K562 (cell line): ENCODE data around the gene RUNX1. TPM values are rescaled to one million over a fixed set of nuclear protein-coding genes. Genes with fewer than 3 reads are reported as not detected.

Experiments
- KLF13 ChIP-seq: fragments of 450-650 bp; IDR thresholded peaks from 2 replicates; pipeline ENCODE4 v1.6.1; 2016; ENCODE audit warnings: missing genetic modification characterization, low read depth, mild to moderate bottlenecking, missing compliant biosample characterization, moderate library complexity, borderline replicate concordance
- MED1 ChIP-seq: sonication (generic); formaldehyde crosslinking; IDR thresholded peaks from 2 replicates; pipeline ENCODE4 v1.8.1; 2023; ENCODE audit warnings: missing genetic modification reagents, borderline replicate concordance
- NR2C1 ChIP-seq, 2 experiments: fragments of 450-650 bp; IDR thresholded peaks; 2 replicates each; pipeline ENCODE4 v1.6.1; 2017; ENCODE audit warnings: mild to moderate bottlenecking in 2 of 2, antibody characterized with exemption in 1 of 2, inconsistent platforms in 1 of 2, missing compliant biosample characterization in 1 of 2, missing genetic modification characterization in 1 of 2
- SIN3A ChIP-seq, 2 experiments: fragments of 150-350 bp in 1 of 2; IDR thresholded peaks; 2 replicates each; pipeline ENCODE4 v1.6.1; 2011 to 2016; ENCODE audit warnings: borderline replicate concordance in 2 of 2, low read depth in 2 of 2, low read length in 2 of 2, mild to moderate bottlenecking in 2 of 2, moderate library complexity in 2 of 2; ENCODE audit not compliant: control insufficient read depth in 1 of 2
- SRSF1 ChIP-seq: fragments of 200-400 bp; formaldehyde crosslinking; IDR thresholded peaks from 2 replicates; pipeline ENCODE4 v1.6.1; 2017; ENCODE audit warnings: mild to moderate bottlenecking, low read depth, low read length, moderate library complexity
- U2AF1 ChIP-seq: fragments of 200-400 bp; formaldehyde crosslinking; optimal IDR thresholded peaks from 2 replicates; pipeline ENCODE3; 2017; ENCODE audit warnings: mild to moderate bottlenecking, low read depth, low read length, moderate library complexity
- XRCC4 ChIP-seq: IDR thresholded peaks from one replicate; pipeline ENCODE4 v1.6.1; 2011; ENCODE audit not compliant: insufficient read depth, insufficient read length; ENCODE audit errors: extremely low read depth
- polyA plus RNA-seq, 8 experiments: library from polyadenylated mRNA; depleted of rRNA in 4 of 8; stranded (reverse) in 5 of 8; unstranded in 3 of 8; fragments of >200 nt; fragmentation: Nextera tagmentation in 2 of 8; fragmentation: Illumina TruSeq in 1 of 8; extraction: Ambion mirVana in 2 of 8; extraction: Trizol in 1 of 8; gene quantifications; 2 replicates each; pipeline versions ENCODE4 v1.2.1 to v1.2.3, GENCODE V29; 2011 to 2014; ENCODE audit warnings: inconsistent platforms in 1 of 8, missing spikeins in 1 of 8
- total RNA-seq, 7 experiments: library from RNA; depleted of rRNA in 6 of 7; stranded (reverse); fragments of >200 nt in 6 of 7; fragmentation: Illumina TruSeq in 2 of 7; extraction: Trizol in 2 of 7; gene quantifications; 2 replicates each; pipeline versions ENCODE4 v1.2.1 to v1.2.3, GENCODE V29; 2011 to 2021; ENCODE audit warnings: low replicate concordance in 1 of 7
- TF ChIP-seq, protein P1 (sequence below), 2 experiments: fragments of 150-350 bp in 1 of 2; IDR thresholded peaks; 2 replicates each; pipeline ENCODE4 v1.6.1; 2012 to 2016; ENCODE audit warnings: low read depth in 2 of 2, low read length in 2 of 2, mild to moderate bottlenecking in 1 of 2, moderate library complexity in 1 of 2
- TF ChIP-seq, protein P2 (sequence below), 2 experiments: fragments of 450-650 bp in 1 of 2; sonication (generic) in 1 of 2; formaldehyde crosslinking; conservative IDR thresholded peaks; 2 replicates each; pipeline versions ENCODE4 v1.4.0 to v1.8.1; 2020 to 2022; ENCODE audit warnings: mild to moderate bottlenecking in 1 of 2, missing genetic modification reagents in 1 of 2
- TF ChIP-seq, protein P3 (sequence below): fragments of 250-450 bp; sonication (Bioruptor Pico); IDR thresholded peaks from 2 replicates; pipeline ENCODE4 v1.4.0; 2020; ENCODE audit warnings: mild to moderate bottlenecking

RUNX1 gene
- total and polyA plus RNA-seq, 9 of the 15 experiments (the other 6 are each of a cell fraction or from before 2014, with no cell fraction given): 2.2 to 68.6 (median 17.8) TPM

DNA sequence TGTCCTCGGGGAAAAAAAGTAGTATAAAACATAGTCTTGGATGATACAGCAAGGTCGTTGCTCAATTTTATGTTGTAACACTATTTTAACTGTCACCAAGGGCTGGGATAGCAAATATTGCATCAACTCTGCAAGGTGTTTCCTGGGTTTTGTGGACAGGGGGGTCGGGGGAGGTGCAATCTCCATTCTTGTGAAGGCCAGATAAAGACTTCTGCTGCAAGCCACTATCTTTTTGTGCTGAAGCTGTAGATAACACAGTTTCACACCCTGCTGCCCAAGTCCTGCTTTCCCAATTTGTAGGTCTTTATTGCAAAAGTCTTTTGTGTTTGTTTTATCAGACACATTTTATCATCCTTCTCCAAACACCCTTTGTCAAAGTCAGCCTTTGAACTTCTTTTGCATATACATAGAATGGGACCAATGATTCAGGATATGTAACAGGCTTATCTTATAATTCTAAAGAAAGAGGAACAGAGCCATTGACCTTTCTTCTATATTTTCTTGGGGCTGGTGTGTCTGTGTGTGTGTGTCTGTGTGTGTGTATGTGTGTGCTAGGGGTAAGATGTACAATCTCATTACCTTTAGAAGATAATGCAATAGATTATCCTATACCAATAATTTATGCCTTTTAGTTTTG is 140.6 kb downstream of the RUNX1 start (continued):
- TF ChIP-seq, protein P1, sequence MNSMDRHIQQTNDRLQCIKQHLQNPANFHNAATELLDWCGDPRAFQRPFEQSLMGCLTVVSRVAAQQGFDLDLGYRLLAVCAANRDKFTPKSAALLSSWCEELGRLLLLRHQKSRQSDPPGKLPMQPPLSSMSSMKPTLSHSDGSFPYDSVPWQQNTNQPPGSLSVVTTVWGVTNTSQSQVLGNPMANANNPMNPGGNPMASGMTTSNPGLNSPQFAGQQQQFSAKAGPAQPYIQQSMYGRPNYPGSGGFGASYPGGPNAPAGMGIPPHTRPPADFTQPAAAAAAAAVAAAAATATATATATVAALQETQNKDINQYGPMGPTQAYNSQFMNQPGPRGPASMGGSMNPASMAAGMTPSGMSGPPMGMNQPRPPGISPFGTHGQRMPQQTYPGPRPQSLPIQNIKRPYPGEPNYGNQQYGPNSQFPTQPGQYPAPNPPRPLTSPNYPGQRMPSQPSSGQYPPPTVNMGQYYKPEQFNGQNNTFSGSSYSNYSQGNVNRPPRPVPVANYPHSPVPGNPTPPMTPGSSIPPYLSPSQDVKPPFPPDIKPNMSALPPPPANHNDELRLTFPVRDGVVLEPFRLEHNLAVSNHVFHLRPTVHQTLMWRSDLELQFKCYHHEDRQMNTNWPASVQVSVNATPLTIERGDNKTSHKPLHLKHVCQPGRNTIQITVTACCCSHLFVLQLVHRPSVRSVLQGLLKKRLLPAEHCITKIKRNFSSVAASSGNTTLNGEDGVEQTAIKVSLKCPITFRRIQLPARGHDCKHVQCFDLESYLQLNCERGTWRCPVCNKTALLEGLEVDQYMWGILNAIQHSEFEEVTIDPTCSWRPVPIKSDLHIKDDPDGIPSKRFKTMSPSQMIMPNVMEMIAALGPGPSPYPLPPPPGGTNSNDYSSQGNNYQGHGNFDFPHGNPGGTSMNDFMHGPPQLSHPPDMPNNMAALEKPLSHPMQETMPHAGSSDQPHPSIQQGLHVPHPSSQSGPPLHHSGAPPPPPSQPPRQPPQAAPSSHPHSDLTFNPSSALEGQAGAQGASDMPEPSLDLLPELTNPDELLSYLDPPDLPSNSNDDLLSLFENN (IDR thresholded peaks at IDR 0.05; ENCODE audit: low read depth in 2 of 2, low read length in 2 of 2): peak in 1 of 2 experiments; percentile 99; a peak in 2 of 4 replicates
- TF ChIP-seq SRSF1: no peak
- peak; percentile 82 for TF ChIP-seq NR2C1 (IDR thresholded peaks at IDR 0.05)
- peak; percentile 90 for TF ChIP-seq NR2C1 (tag; IDR thresholded peaks at IDR 0.05)
- TF ChIP-seq MED1: no peak
- TF ChIP-seq KLF13 (tag): 0 out of 2 replicates have a peak, but pooled peaks have one; percentile 42
- no peak for TF ChIP-seq XRCC4
- TF ChIP-seq, protein P2, sequence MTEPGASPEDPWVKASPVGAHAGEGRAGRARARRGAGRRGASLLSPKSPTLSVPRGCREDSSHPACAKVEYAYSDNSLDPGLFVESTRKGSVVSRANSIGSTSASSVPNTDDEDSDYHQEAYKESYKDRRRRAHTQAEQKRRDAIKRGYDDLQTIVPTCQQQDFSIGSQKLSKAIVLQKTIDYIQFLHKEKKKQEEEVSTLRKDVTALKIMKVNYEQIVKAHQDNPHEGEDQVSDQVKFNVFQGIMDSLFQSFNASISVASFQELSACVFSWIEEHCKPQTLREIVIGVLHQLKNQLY (CRISPR knock-in tag; conservative IDR thresholded peaks at IDR 0.05): no peak
- TF ChIP-seq, protein P3, sequence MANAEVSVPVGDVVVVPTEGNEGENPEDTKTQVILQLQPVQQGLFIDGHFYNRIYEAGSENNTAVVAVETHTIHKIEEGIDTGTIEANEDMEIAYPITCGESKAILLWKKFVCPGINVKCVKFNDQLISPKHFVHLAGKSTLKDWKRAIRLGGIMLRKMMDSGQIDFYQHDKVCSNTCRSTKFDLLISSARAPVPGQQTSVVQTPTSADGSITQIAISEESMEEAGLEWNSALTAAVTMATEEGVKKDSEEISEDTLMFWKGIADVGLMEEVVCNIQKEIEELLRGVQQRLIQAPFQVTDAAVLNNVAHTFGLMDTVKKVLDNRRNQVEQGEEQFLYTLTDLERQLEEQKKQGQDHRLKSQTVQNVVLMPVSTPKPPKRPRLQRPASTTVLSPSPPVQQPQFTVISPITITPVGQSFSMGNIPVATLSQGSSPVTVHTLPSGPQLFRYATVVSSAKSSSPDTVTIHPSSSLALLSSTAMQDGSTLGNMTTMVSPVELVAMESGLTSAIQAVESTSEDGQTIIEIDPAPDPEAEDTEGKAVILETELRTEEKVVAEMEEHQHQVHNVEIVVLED (CRISPR knock-in tag): peak; percentile 45; the same call in 1 of the 2 replicates
- no peak for TF ChIP-seq SIN3A (IDR thresholded peaks at IDR 0.05; ENCODE audit: borderline replicate concordance in 2 of 2, control insufficient read depth in 1 of 2, low read depth in 2 of 2, low read length in 2 of 2)
- peak; percentile 60 for TF ChIP-seq U2AF1
